ENCODE results near the gene ARHGAP42.

The ARHGAP42 gene

GRCh38 chr11:100677796-100678195 is 9.3 kb upstream of the ARHGAP42 start (continued):
- TF ChIP-seq PATZ1 (CRISPR knock-in tag; IDR thresholded peaks at IDR 0.05; ENCODE audit: borderline replicate concordance) = no peak

- ATAC-seq = no peak
- TF ChIP-seq ZFP30 (CRISPR knock-in tag; IDR thresholded peaks at IDR 0.05) = no peak
- no peak for TF ChIP-seq SNAI2 (CRISPR knock-in tag; IDR thresholded peaks at IDR 0.05)
- no peak for TF ChIP-seq ZNF70 (CRISPR knock-in tag; IDR thresholded peaks at IDR 0.05)
- no peak for TF ChIP-seq ZNF8 (CRISPR knock-in tag; IDR thresholded peaks at IDR 0.05)
- TF ChIP-seq BACH2 (CRISPR knock-in tag; IDR thresholded peaks at IDR 0.05; ENCODE audit: borderline replicate concordance) = no peak
- TF ChIP-seq ZFP3 (CRISPR knock-in tag; IDR thresholded peaks at IDR 0.05) = no peak
- TF ChIP-seq RARB (CRISPR knock-in tag; IDR thresholded peaks at IDR 0.05) = no peak
- TF ChIP-seq ZNF565 (CRISPR knock-in tag; conservative IDR thresholded peaks at IDR 0.05; ENCODE audit: low read depth) = no peak
- no peak for TF ChIP-seq TSHZ2 (CRISPR knock-in tag; IDR thresholded peaks at IDR 0.05)
- TF ChIP-seq CSRNP3 (CRISPR knock-in tag; IDR thresholded peaks at IDR 0.05) = no peak
- TF ChIP-seq CSDC2 (CRISPR knock-in tag; IDR thresholded peaks at IDR 0.05) = no peak
- TF ChIP-seq ISL1 (CRISPR knock-in tag; IDR thresholded peaks at IDR 0.05) = no peak
Measured at GRCh38 chr11:100680070-100680469, 7.0 kb upstream of the ARHGAP42 start.

GRCh38 chr11:100681064-100681502 is 6.0 kb upstream of the ARHGAP42 start:
- ATAC-seq = no peak
- TF ChIP-seq ZNF70 (CRISPR knock-in tag; IDR thresholded peaks at IDR 0.05) (no peak), PPARA (CRISPR knock-in tag; IDR thresholded peaks at IDR 0.05; ENCODE audit: borderline replicate concordance) (no peak), SNAI2 (CRISPR knock-in tag; IDR thresholded peaks at IDR 0.05) (no peak), CSRNP3 (CRISPR knock-in tag; IDR thresholded peaks at IDR 0.05) (no peak), TCF4 (CRISPR knock-in tag; IDR thresholded peaks at IDR 0.05; ENCODE audit: borderline replicate concordance) (no peak), TSHZ2 (CRISPR knock-in tag; IDR thresholded peaks at IDR 0.05) (no peak), GLIS3 (CRISPR knock-in tag; IDR thresholded peaks at IDR 0.05) (no peak), TOX (CRISPR knock-in tag; IDR thresholded peaks at IDR 0.05; ENCODE audit: borderline replicate concordance) (no peak), ZNF565 (CRISPR knock-in tag; conservative IDR thresholded peaks at IDR 0.05; ENCODE audit: low read depth) (no peak), ZFP30 (CRISPR knock-in tag; IDR thresholded peaks at IDR 0.05) (no peak), ESRRG (CRISPR knock-in tag; IDR thresholded peaks at IDR 0.05) (no peak), CSDC2 (CRISPR knock-in tag; IDR thresholded peaks at IDR 0.05) (no peak), ZNF8 (CRISPR knock-in tag; IDR thresholded peaks at IDR 0.05) (no peak), ARNTL (CRISPR knock-in tag; IDR thresholded peaks at IDR 0.05; ENCODE audit: borderline replicate concordance, low read depth) (no peak), PATZ1 (CRISPR knock-in tag; IDR thresholded peaks at IDR 0.05; ENCODE audit: borderline replicate concordance) (no peak), ZFP3 (CRISPR knock-in tag; IDR thresholded peaks at IDR 0.05) (no peak), CREB5 (CRISPR knock-in tag; IDR thresholded peaks at IDR 0.05; ENCODE audit: low read depth) (no peak), ZC3H10 (CRISPR knock-in tag; IDR thresholded peaks at IDR 0.05) (no peak)
